Measurements from ENCODE around the gene PSIP1.
"Not testable (repeated sequence)": the region's sequence is repeated elsewhere in the genome, so short reads cannot be mapped to it uniquely, and the experiment has no call there.

The PSIP1 gene

GRCh38 chr9:15510789-15511575 lies at the start of gene PSIP1:
PSIP1 (minus strand) TSS chr9:15510970; CDS start chr9:15510188, 782 bp downstream.
- DNase-seq: peak; percentile 81

GRCh38 chr9:15553528-15553898 lies 42.7 kb upstream of the PSIP1 start:
- no peak for DNase-seq

GRCh38 chr9:15552636-15553527 lies 42.1 kb upstream of the PSIP1 start, which contains the start of gene CCDC171:
CCDC171 (plus strand) TSS chr9:15553043; CDS start chr9:15564089, 11,046 bp downstream.
- peak; percentile 95 for DNase-seq

- DNase-seq: no peak
Measured at GRCh38 chr9:15549611-15550010, 38.8 kb upstream of the PSIP1 start.

- DNase-seq: no peak
Measured at GRCh38 chr9:15543047-15543813, 32.5 kb upstream of the PSIP1 start.

GRCh38 chr9:15542624-15543023 lies 31.9 kb upstream of the PSIP1 start:
- no peak for DNase-seq

GRCh38 chr9:15541872-15542271 lies 31.1 kb upstream of the PSIP1 start:
- DNase-seq: no peak

GRCh38 chr9:15531380-15531779 lies 20.6 kb upstream of the PSIP1 start:
- DNase-seq: no peak

GRCh38 chr9:15529566-15530324 lies 19.0 kb upstream of the PSIP1 start:
- no peak for DNase-seq

GRCh38 chr9:15527035-15527434 lies 16.3 kb upstream of the PSIP1 start:
- not testable (repeated sequence) for DNase-seq

GRCh38 chr9:15525958-15526357 lies 15.2 kb upstream of the PSIP1 start:
- no peak for DNase-seq

- DNase-seq: no peak
Measured at GRCh38 chr9:15524845-15525455, 14.2 kb upstream of the PSIP1 start.

GRCh38 chr9:15522130-15522755 lies 11.5 kb upstream of the PSIP1 start:
- DNase-seq: no peak

GRCh38 chr9:15521254-15521653 lies 10.5 kb upstream of the PSIP1 start:
- DNase-seq: no peak

- DNase-seq: no peak
Measured at GRCh38 chr9:15519831-15520230, 9.1 kb upstream of the PSIP1 start.

GRCh38 chr9:15513335-15513734 lies 2.6 kb upstream of the PSIP1 start:
- DNase-seq: no peak

GRCh38 chr9:15512889-15513288 lies 2.1 kb upstream of the PSIP1 start:
- no peak for DNase-seq

GRCh38 chr9:15512204-15512603 lies 1.4 kb upstream of the PSIP1 start:
- no peak for DNase-seq

- no peak for DNase-seq
Measured at GRCh38 chr9:15509931-15510788, 610 bp downstream of the PSIP1 start.

- DNase-seq: no peak
Measured at GRCh38 chr9:15505921-15506320, 4.8 kb downstream of the PSIP1 start.
